ENCODE results near the gene HEG1. TPM values are rescaled to one million over a fixed set of nuclear protein-coding genes. Genes with fewer than 3 reads are reported as not detected.

The HEG1 gene
- total RNA-seq, 2 experiments from 2014 or later, result 24.5 to 25.8 TPM

DNA sequence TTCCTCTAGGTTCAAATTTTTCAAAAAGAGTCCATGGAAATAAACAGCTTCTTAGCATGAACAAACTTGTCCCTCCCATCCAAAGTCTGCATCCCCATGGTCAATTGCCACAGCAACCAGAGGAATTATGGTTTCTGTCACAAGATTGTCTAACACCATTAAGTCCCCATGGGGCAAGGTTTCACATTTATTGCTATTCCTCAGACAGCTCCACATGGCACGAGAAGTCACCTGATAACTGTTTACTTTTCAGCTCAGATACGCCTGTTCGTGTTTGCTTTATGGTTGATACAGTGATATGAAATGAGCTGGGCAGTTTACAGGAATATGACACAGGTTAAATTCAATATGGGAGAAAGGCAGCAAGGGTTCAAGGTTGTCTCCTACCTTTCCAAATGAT lies 83.3 kb downstream of the HEG1 start:
- ChIA-PET POLR2A (interaction anchor here (0.6 kb wide), 1 partner anchor 71 kb away, joined by 3 read pairs; no protein-coding TSS in a partner anchor), CTCF (interaction anchor here (0.9 kb wide), 1 partner anchor 71 kb away, joined by 3 read pairs; no protein-coding TSS in a partner anchor)
- no peak for DNase-seq
- Mint-ChIP-seq H3K4me1 (ENCODE audit: low read depth) (peaks cover 2% of the 10 kb centered on the region), H3K36me3 (ENCODE audit: low read depth) (peaks cover 35% of the 10 kb centered on the region), H3K27ac (no peak overlapping the region), H3K27me3 (no peaks in the 10 kb centered on the region), H3K4me3 (no peak overlapping the region), H3K9me3 (no peaks in the 10 kb centered on the region)
- TF ChIP-seq, protein P1, sequence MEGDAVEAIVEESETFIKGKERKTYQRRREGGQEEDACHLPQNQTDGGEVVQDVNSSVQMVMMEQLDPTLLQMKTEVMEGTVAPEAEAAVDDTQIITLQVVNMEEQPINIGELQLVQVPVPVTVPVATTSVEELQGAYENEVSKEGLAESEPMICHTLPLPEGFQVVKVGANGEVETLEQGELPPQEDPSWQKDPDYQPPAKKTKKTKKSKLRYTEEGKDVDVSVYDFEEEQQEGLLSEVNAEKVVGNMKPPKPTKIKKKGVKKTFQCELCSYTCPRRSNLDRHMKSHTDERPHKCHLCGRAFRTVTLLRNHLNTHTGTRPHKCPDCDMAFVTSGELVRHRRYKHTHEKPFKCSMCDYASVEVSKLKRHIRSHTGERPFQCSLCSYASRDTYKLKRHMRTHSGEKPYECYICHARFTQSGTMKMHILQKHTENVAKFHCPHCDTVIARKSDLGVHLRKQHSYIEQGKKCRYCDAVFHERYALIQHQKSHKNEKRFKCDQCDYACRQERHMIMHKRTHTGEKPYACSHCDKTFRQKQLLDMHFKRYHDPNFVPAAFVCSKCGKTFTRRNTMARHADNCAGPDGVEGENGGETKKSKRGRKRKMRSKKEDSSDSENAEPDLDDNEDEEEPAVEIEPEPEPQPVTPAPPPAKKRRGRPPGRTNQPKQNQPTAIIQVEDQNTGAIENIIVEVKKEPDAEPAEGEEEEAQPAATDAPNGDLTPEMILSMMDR (IDR thresholded peaks at IDR 0.05), result no peak
- ATAC-seq, result no peak
- intact Hi-C loops (cut with micrococcal nuclease), result no loop called here

GRCh38 chr3:124969963-124970722 lies 85.7 kb downstream of the HEG1 start:
- H3K27ac Mint-ChIP-seq, result no peak overlapping the region
- no peaks in the 10 kb centered on the region for H3K9me3 Mint-ChIP-seq
- no peak overlapping the region for H3K4me3 Mint-ChIP-seq
- CTCF ChIA-PET, result no interaction called here
- H3K4me1 Mint-ChIP-seq (ENCODE audit: low read depth), result peaks cover 2% of the 10 kb centered on the region
- TF ChIP-seq, protein P1 (IDR thresholded peaks at IDR 0.05), result no peak
- intact Hi-C loops (cut with micrococcal nuclease), result no loop called here
- peaks cover 23% of the 10 kb centered on the region for H3K36me3 Mint-ChIP-seq (ENCODE audit: low read depth)
- DNase-seq (no peak), ATAC-seq (no peak)
- no peaks in the 10 kb centered on the region for H3K27me3 Mint-ChIP-seq
- POLR2A ChIA-PET, result no interaction called here

- Mint-ChIP-seq H3K36me3 (ENCODE audit: low read depth) (peaks cover 23% of the 10 kb centered on the region), H3K9me3 (no peaks in the 10 kb centered on the region), H3K27me3 (no peaks in the 10 kb centered on the region), H3K4me1 (ENCODE audit: low read depth) (peaks cover 5% of the 10 kb centered on the region), H3K27ac (no peak overlapping the region), H3K4me3 (no peak overlapping the region)
- CTCF ChIA-PET, result no interaction called here
- intact Hi-C loops (cut with micrococcal nuclease), result no loop called here
- ATAC-seq, result no peak
- TF ChIP-seq, protein P1 (IDR thresholded peaks at IDR 0.05), result no peak
- DNase-seq, result peak; percentile 5
- POLR2A ChIA-PET, result no interaction called here
Measured at GRCh38 chr3:124969190-124969589, 86.6 kb downstream of the HEG1 start.

GRCh38 chr3:124967964-124968363 lies 87.8 kb downstream of the HEG1 start:
- peaks cover 21% of the 10 kb centered on the region for H3K36me3 Mint-ChIP-seq (ENCODE audit: low read depth)
- no peaks in the 10 kb centered on the region for H3K9me3 Mint-ChIP-seq
- intact Hi-C loops (cut with micrococcal nuclease), result no loop called here
- POLR2A ChIA-PET, result no interaction called here
- DNase-seq, result no peak
- H3K27ac Mint-ChIP-seq, result no peak overlapping the region
- TF ChIP-seq, protein P1 (IDR thresholded peaks at IDR 0.05), result no peak
- H3K4me1 Mint-ChIP-seq (ENCODE audit: low read depth), result peaks cover 5% of the 10 kb centered on the region
- CTCF ChIA-PET, result no interaction called here
- no peak overlapping the region for H3K4me3 Mint-ChIP-seq
- no peaks in the 10 kb centered on the region for H3K27me3 Mint-ChIP-seq
- ATAC-seq, result no peak

GRCh38 chr3:124966521-124967445 lies 89.0 kb downstream of the HEG1 start:
- Mint-ChIP-seq H3K27me3 (peaks cover under 1% of the 10 kb centered on the region), H3K27ac (no peak overlapping the region), H3K4me1 (ENCODE audit: low read depth) (peaks cover 5% of the 10 kb centered on the region), H3K4me3 (no peak overlapping the region), H3K9me3 (no peaks in the 10 kb centered on the region), H3K36me3 (ENCODE audit: low read depth) (peaks cover 15% of the 10 kb centered on the region)
- POLR2A ChIA-PET, result no interaction called here
- TF ChIP-seq, protein P1 (IDR thresholded peaks at IDR 0.05), result no peak
- CTCF ChIA-PET, result no interaction called here
- no peak for ATAC-seq
- DNase-seq, result no peak
- intact Hi-C loops (cut with micrococcal nuclease), result no loop called here
